IPS-18a (cell line): ENCODE data around the gene UBE2O.

Source experiments
- H3K27ac ChIP-seq: one replicate; pipeline ENCODE4 v1.5.1; 2013; ENCODE audit warnings: low read length
- H3K27me3 ChIP-seq: one replicate; pipeline ENCODE4 v1.6.1; 2013; ENCODE audit warnings: mild to moderate bottlenecking, low read length; ENCODE audit not compliant: control insufficient read depth, insufficient read depth
- H3K36me3 ChIP-seq: one replicate; pipeline ENCODE4 v1.6.1; 2013; ENCODE audit warnings: low read depth, low read length; ENCODE audit not compliant: control insufficient read depth
- H3K4me1 ChIP-seq: one replicate; pipeline ENCODE4 v1.6.1; 2013; ENCODE audit warnings: low read depth, low read length; ENCODE audit not compliant: control insufficient read depth
- H3K4me3 ChIP-seq: one replicate; pipeline ENCODE4 v1.5.1; 2013; ENCODE audit warnings: low read length
- H3K9ac ChIP-seq: one replicate; pipeline ENCODE4 v1.6.1; 2013; ENCODE audit warnings: mild to moderate bottlenecking, low read length, moderate library complexity
- H3K9me3 ChIP-seq: one replicate; pipeline ENCODE4 v1.6.1; 2013; ENCODE audit warnings: low read depth, low read length; ENCODE audit not compliant: control insufficient read depth

Gene UBE2O

GRCh38 chr17:76416899-76417298 lies 36.1 kb downstream of the UBE2O start:
- Histone ChIP-seq H3K36me3 (no peaks in the 10 kb centered on the region), H3K9me3 (no peaks in the 10 kb centered on the region), H3K27ac (no peak overlapping the region), H3K27me3 (no peaks in the 10 kb centered on the region), H3K4me1 (peaks cover 11% of the 10 kb centered on the region), H3K9ac (no peak overlapping the region), H3K4me3 (no peak overlapping the region)

GRCh38 chr17:76416457-76416856 lies 36.5 kb downstream of the UBE2O start:
- no peaks in the 10 kb centered on the region for H3K36me3 ChIP-seq
- H3K27ac ChIP-seq, result no peak overlapping the region

GRCh38 chr17:76415786-76416185 lies 37.2 kb downstream of the UBE2O start:
- Histone ChIP-seq H3K9me3 (no peaks in the 10 kb centered on the region), H3K4me1 (peaks cover 11% of the 10 kb centered on the region), H3K36me3 (no peaks in the 10 kb centered on the region), H3K9ac (no peak overlapping the region), H3K4me3 (no peak overlapping the region), H3K27me3 (no peaks in the 10 kb centered on the region), H3K27ac (no peak overlapping the region)

More at GRCh38 chr17:76416457-76416856, 36.5 kb downstream of the UBE2O start:
- Histone ChIP-seq H3K27me3 (no peaks in the 10 kb centered on the region), H3K9me3 (no peaks in the 10 kb centered on the region), H3K4me1 (peaks cover 11% of the 10 kb centered on the region), H3K9ac (no peak overlapping the region), H3K4me3 (no peak overlapping the region)

- Histone ChIP-seq H3K27ac (no peak overlapping the region), H3K36me3 (no peaks in the 10 kb centered on the region), H3K4me3 (no peak overlapping the region), H3K27me3 (no peaks in the 10 kb centered on the region), H3K9ac (no peak overlapping the region), H3K9me3 (no peaks in the 10 kb centered on the region), H3K4me1 (peaks cover 11% of the 10 kb centered on the region)
Observed at GRCh38 chr17:76414334-76415295, 38.3 kb downstream of the UBE2O start.

- Histone ChIP-seq H3K27me3 (no peaks in the 10 kb centered on the region), H3K4me3 (no peak overlapping the region), H3K9me3 (no peaks in the 10 kb centered on the region), H3K27ac (no peak overlapping the region), H3K36me3 (no peaks in the 10 kb centered on the region), H3K9ac (no peak overlapping the region), H3K4me1 (peaks cover 11% of the 10 kb centered on the region)
Observed at GRCh38 chr17:76411247-76411646, 41.7 kb downstream of the UBE2O start.

- Histone ChIP-seq H3K4me1 (peaks cover 11% of the 10 kb centered on the region), H3K27ac (no peak overlapping the region)
Observed at GRCh38 chr17:76410328-76410965, 42.5 kb downstream of the UBE2O start.

GRCh38 chr17:76408037-76408849 lies 44.7 kb downstream of the UBE2O start:
- Histone ChIP-seq H3K4me1 (no peaks in the 10 kb centered on the region), H3K27ac (no peak overlapping the region), H3K9ac (no peak overlapping the region), H3K9me3 (no peaks in the 10 kb centered on the region), H3K27me3 (no peaks in the 10 kb centered on the region), H3K36me3 (peaks cover 10% of the 10 kb centered on the region), H3K4me3 (no peak overlapping the region)

More at GRCh38 chr17:76410328-76410965, 42.5 kb downstream of the UBE2O start:
- H3K9ac ChIP-seq, result no peak overlapping the region
- no peaks in the 10 kb centered on the region for H3K27me3 ChIP-seq
- H3K4me3 ChIP-seq, result no peak overlapping the region
- H3K9me3 ChIP-seq, result no peaks in the 10 kb centered on the region
- no peaks in the 10 kb centered on the region for H3K36me3 ChIP-seq

GRCh38 chr17:76407509-76407908 lies 45.4 kb downstream of the UBE2O start:
- Histone ChIP-seq H3K4me1 (no peaks in the 10 kb centered on the region), H3K27ac (no peak overlapping the region), H3K9ac (no peak overlapping the region), H3K4me3 (no peak overlapping the region), H3K9me3 (no peaks in the 10 kb centered on the region), H3K27me3 (no peaks in the 10 kb centered on the region), H3K36me3 (peaks cover 12% of the 10 kb centered on the region)

- Histone ChIP-seq H3K4me1 (no peaks in the 10 kb centered on the region), H3K9ac (no peak overlapping the region), H3K4me3 (no peak overlapping the region), H3K9me3 (no peaks in the 10 kb centered on the region), H3K27me3 (no peaks in the 10 kb centered on the region), H3K36me3 (peaks cover 21% of the 10 kb centered on the region), H3K27ac (no peak overlapping the region)
Observed at GRCh38 chr17:76405967-76406647, 46.8 kb downstream of the UBE2O start.

GRCh38 chr17:76405607-76405966 lies 47.4 kb downstream of the UBE2O start:
- Histone ChIP-seq H3K4me1 (no peaks in the 10 kb centered on the region), H3K36me3 (peaks cover 26% of the 10 kb centered on the region), H3K9me3 (no peaks in the 10 kb centered on the region), H3K4me3 (no peak overlapping the region), H3K9ac (no peak overlapping the region), H3K27ac (no peak overlapping the region), H3K27me3 (no peaks in the 10 kb centered on the region)
